Measurements from ENCODE around the gene DOCK10. TPM values are rescaled to one million over a fixed set of nuclear protein-coding genes. Genes with fewer than 3 reads are reported as not detected.

DOCK10 gene
- total RNA-seq, 6 experiments from 2014 or later = 61.1 to 78.8 (median 75.8) TPM

- no peak for TF ChIP-seq CTCF (IDR thresholded peaks at IDR 0.05)
- Mint-ChIP-seq H3K4me1 (ENCODE audit: low read depth) (peaks cover 77% of the 10 kb centered on the region), H3K9me3 (no peaks in the 10 kb centered on the region), H3K36me3 (ENCODE audit: low read depth) (peaks cover 19% of the 10 kb centered on the region; the same call in 1 of the 2 replicates), H3K27ac (no peak overlapping the region), H3K4me3 (no peak overlapping the region), H3K27me3 (ENCODE audit: insufficient read depth) (no peaks in the 10 kb centered on the region)
- no peak for DNase-seq
Measured at GRCh38 chr2:224966613-224967012, 75.7 kb downstream of the DOCK10 start.

GRCh38 chr2:224959556-224959955, 82.7 kb downstream of the DOCK10 start:
- Mint-ChIP-seq H3K4me3 (peak overlapping the region; percentile 23; the same call in 1 of the 2 replicates), H3K27me3 (ENCODE audit: insufficient read depth) (peaks cover 2% of the 10 kb centered on the region), H3K4me1 (ENCODE audit: low read depth) (peaks cover 81% of the 10 kb centered on the region), H3K36me3 (ENCODE audit: low read depth) (peaks cover 40% of the 10 kb centered on the region), H3K27ac (peak overlapping the region; percentile 61), H3K9me3 (no peaks in the 10 kb centered on the region)
- DNase-seq = no peak
- no peak for TF ChIP-seq CTCF (IDR thresholded peaks at IDR 0.05)

- peak overlapping the region; percentile 61 for H3K27ac Mint-ChIP-seq
- no peak for DNase-seq
- peaks cover 75% of the 10 kb centered on the region for H3K4me1 Mint-ChIP-seq (ENCODE audit: low read depth)
- H3K9me3 Mint-ChIP-seq = no peaks in the 10 kb centered on the region
- TF ChIP-seq CTCF (IDR thresholded peaks at IDR 0.05) = no peak
- H3K4me3 Mint-ChIP-seq = peak overlapping the region; percentile 66
- peaks cover 41% of the 10 kb centered on the region for H3K36me3 Mint-ChIP-seq (ENCODE audit: low read depth)
- peaks cover 2% of the 10 kb centered on the region for H3K27me3 Mint-ChIP-seq (ENCODE audit: insufficient read depth)
Measured at GRCh38 chr2:224958873-224959272, 83.4 kb downstream of the DOCK10 start.

- DNase-seq = peak; percentile 6
- Mint-ChIP-seq H3K27ac (peak overlapping the region; percentile 61), H3K9me3 (no peaks in the 10 kb centered on the region), H3K27me3 (ENCODE audit: insufficient read depth) (peaks cover 2% of the 10 kb centered on the region), H3K4me3 (peak overlapping the region; percentile 66), H3K4me1 (ENCODE audit: low read depth) (peaks cover 75% of the 10 kb centered on the region), H3K36me3 (ENCODE audit: low read depth) (peaks cover 45% of the 10 kb centered on the region)
- TF ChIP-seq CTCF (IDR thresholded peaks at IDR 0.05) = no peak
Measured at GRCh38 chr2:224958462-224958857, 83.8 kb downstream of the DOCK10 start.

- peak overlapping the region; percentile 66 for H3K4me3 Mint-ChIP-seq
- H3K27ac Mint-ChIP-seq = peak overlapping the region; percentile 61
- H3K4me1 Mint-ChIP-seq (ENCODE audit: low read depth) = peaks cover 75% of the 10 kb centered on the region
- no peaks in the 10 kb centered on the region for H3K9me3 Mint-ChIP-seq
- H3K36me3 Mint-ChIP-seq (ENCODE audit: low read depth) = peaks cover 47% of the 10 kb centered on the region
- no peak for TF ChIP-seq CTCF (IDR thresholded peaks at IDR 0.05)
- no peak for DNase-seq
- H3K27me3 Mint-ChIP-seq (ENCODE audit: insufficient read depth) = peaks cover 2% of the 10 kb centered on the region
Measured at GRCh38 chr2:224957540-224958461, 84.5 kb downstream of the DOCK10 start.
